HepG2 (cell line): ENCODE measurements around the gene MCF2L. TPM values are rescaled to one million over a fixed set of nuclear protein-coding genes. Genes with fewer than 3 reads are reported as not detected.
A peak's percentile ranks its signal among the peaks of the same experiment; 100 is the strongest.

Experiments
- ATAC-seq: fragments of 200-7000 bp; cut with Tn5 transposase; 3 replicates; pipeline ENCODE4 v1.9.1; 2020; ENCODE audit warnings: mild to moderate bottlenecking, moderate library complexity
- BruUV-seq: library from RNA; stranded (reverse); fragments of 400-500 nt; replicated peaks from 2 replicates; lab custom pipeline; 2021; lab: Mats Ljungman, UMichigan
- CTCF ChIA-PET: fragments of 300-600 bp; formaldehyde crosslinking; extraction: SDS; loops from one replicate; lab custom pipeline; 2021; ENCODE audit warnings: low total read pairs, inconsistent platforms, low intra/inter-chr PET ratio; lab: Yijun Ruan, JAX
- POLR2A ChIA-PET: fragments of 350-600 bp; sonication (Branson Sonifier 250); formaldehyde crosslinking; loops from one replicate; lab custom pipeline; 2020; ENCODE audit warnings: antibody characterized with exemption, inconsistent platforms; lab: Yijun Ruan, JAX
- DNase-seq: peaks from one replicate; pipeline ENCODE4 v3.0.0-alpha.2; 2015; ENCODE audit warnings: low spot score
- FAIRE-seq: peaks from 3 replicates; lab custom pipeline; 2011; peaks lifted over from hg19 to GRCh38; lab: Jason Lieb, UNC
- H2AFZ ChIP-seq: one replicate; pipeline ENCODE4 v1.6.1; 2011; ENCODE audit warnings: low read length, inconsistent platforms
- H3K27ac ChIP-seq: fragments of 300-600 bp; 3 replicates; pipeline ENCODE4 v1.8.0; 2011; ENCODE audit warnings: mixed run types, mild to moderate bottlenecking, mixed read lengths, low read length, inconsistent platforms; ENCODE audit not compliant: insufficient read depth; ENCODE audit errors: extremely low read length
- H3K27me3 ChIP-seq, 2 experiments: fragments of 200-600 bp in 1 of 2; 2 replicates in 1 of 2; 3 replicates in 1 of 2; pipeline versions ENCODE4 v1.6.0 to v1.8.0; 2011; ENCODE audit warnings: low read length in 2 of 2, mild to moderate bottlenecking in 2 of 2, moderate library complexity in 2 of 2, inconsistent platforms in 1 of 2; ENCODE audit not compliant: insufficient read depth in 2 of 2, control insufficient read depth in 1 of 2
- H3K36me3 ChIP-seq, 2 experiments: fragments of 200-600 bp in 1 of 2; replicated peaks in 1 of 2; 2 replicates in 1 of 2; 3 replicates in 1 of 2; pipeline versions ENCODE4 v1.5.1 to v1.8.0; 2011; ENCODE audit warnings: low read length in 2 of 2, inconsistent platforms in 1 of 2; ENCODE audit not compliant: insufficient read depth in 2 of 2, control insufficient read depth in 1 of 2
- H3K4me1 ChIP-seq: 2 replicates; pipeline ENCODE4 v1.5.1; 2012; ENCODE audit warnings: low read length, inconsistent platforms; ENCODE audit not compliant: insufficient read depth
- H3K4me2 ChIP-seq: 2 replicates; pipeline ENCODE4 v1.6.0; 2011; ENCODE audit warnings: low read depth, low read length, inconsistent platforms
- H3K4me3 ChIP-seq, 3 experiments: fragments of 200-600 bp in 1 of 3; sonication (generic), shearing (Covaris generic) in 1 of 3; replicated peaks in 1 of 3; 2 replicates each; pipeline ENCODE4 v1.5.1; 2011 to 2016; ENCODE audit warnings: low read length in 3 of 3, inconsistent platforms in 2 of 3, low read depth in 2 of 3, mild to moderate bottlenecking in 2 of 3, control low read depth in 1 of 3, mixed read lengths in 1 of 3; ENCODE audit not compliant: insufficient read depth in 1 of 3
- H3K79me2 ChIP-seq: one replicate; pipeline ENCODE4 v1.6.1; 2011; ENCODE audit warnings: low read length, inconsistent platforms; ENCODE audit not compliant: insufficient read depth
- H3K9ac ChIP-seq: 2 replicates; pipeline ENCODE4 v1.6.0; 2011; ENCODE audit warnings: mild to moderate bottlenecking, low read depth, low read length, inconsistent platforms; ENCODE audit not compliant: insufficient read depth
- H3K9me3 ChIP-seq: 2 replicates; pipeline ENCODE4 v1.5.1; 2012; ENCODE audit warnings: mild to moderate bottlenecking, low read length
- H4K20me1 ChIP-seq: 2 replicates; pipeline ENCODE4 v1.6.0; 2011; ENCODE audit warnings: inconsistent platforms, mild to moderate bottlenecking, low read length, moderate library complexity; ENCODE audit not compliant: insufficient read depth
- AKAP8 ChIP-seq: sonication (generic); formaldehyde crosslinking; IDR thresholded peaks from 2 replicates; pipeline ENCODE4 v1.5.1; 2020; ENCODE audit warnings: mild to moderate bottlenecking, missing genetic modification reagents
- ATF1 ChIP-seq: IDR thresholded peaks from 2 replicates; pipeline ENCODE4 v1.6.1; 2016; ENCODE audit warnings: mild to moderate bottlenecking, control low read depth
- CBX1 ChIP-seq: IDR thresholded peaks from one replicate; pipeline ENCODE4 v1.6.1; 2016; ENCODE audit warnings: antibody characterized with exemption, low read depth
- CCAR2 ChIP-seq: fragments of 200-400 bp; formaldehyde crosslinking; optimal IDR thresholded peaks from 2 replicates; pipeline ENCODE3; 2018; ENCODE audit warnings: low read depth, mild to moderate bottlenecking, low read length, moderate library complexity
- FOXM1 ChIP-seq: sonication (generic); formaldehyde crosslinking; IDR thresholded peaks from 2 replicates; pipeline ENCODE4 v1.5.0; 2020; ENCODE audit warnings: missing genetic modification reagents
- HNF4A ChIP-seq: sonication (generic); formaldehyde crosslinking; IDR thresholded peaks from 2 replicates; pipeline ENCODE4 v1.4.0; 2020; ENCODE audit warnings: missing genetic modification reagents
- NCOA5 ChIP-seq: sonication (generic); formaldehyde crosslinking; IDR thresholded peaks from 2 replicates; pipeline ENCODE4 v1.4.0; 2020; ENCODE audit warnings: missing genetic modification reagents
- PCBP2 ChIP-seq: fragments of 200-400 bp; formaldehyde crosslinking; optimal IDR thresholded peaks from 2 replicates; pipeline ENCODE3; 2018; ENCODE audit warnings: low read length, low read depth; ENCODE audit not compliant: poor library complexity, severe bottlenecking
- RBFOX2 ChIP-seq: fragments of 200-400 bp; formaldehyde crosslinking; IDR thresholded peaks from 2 replicates; pipeline ENCODE4 v1.6.1; 2017; ENCODE audit warnings: low read depth, mild to moderate bottlenecking, low read length
- SRSF9 ChIP-seq: fragments of 200-400 bp; formaldehyde crosslinking; IDR thresholded peaks from 2 replicates; pipeline ENCODE4 v1.6.1; 2018; ENCODE audit warnings: borderline replicate concordance, mild to moderate bottlenecking, low read depth, low read length; ENCODE audit not compliant: insufficient read depth, poor library complexity, severe bottlenecking
- ZNF292 ChIP-seq: sonication (generic); formaldehyde crosslinking; IDR thresholded peaks from 2 replicates; pipeline ENCODE4 v1.8.1; 2022; ENCODE audit warnings: mild to moderate bottlenecking, low read depth, missing genetic modification reagents, borderline replicate concordance
- ZNF333 ChIP-seq: sonication (generic); formaldehyde crosslinking; IDR thresholded peaks from 2 replicates; pipeline ENCODE4 v1.4.0; 2020; ENCODE audit warnings: mild to moderate bottlenecking, missing genetic modification reagents, borderline replicate concordance
- ZNF451 ChIP-seq: sonication (generic); formaldehyde crosslinking; IDR thresholded peaks from 2 replicates; pipeline ENCODE4 v1.5.0; 2020; ENCODE audit warnings: mild to moderate bottlenecking, missing genetic modification reagents
- ZNF556 ChIP-seq: sonication (generic); formaldehyde crosslinking; IDR thresholded peaks from 2 replicates; pipeline ENCODE4 v1.4.0; 2020; ENCODE audit warnings: mild to moderate bottlenecking, missing genetic modification reagents, borderline replicate concordance
- WGBS: methylation state at CpG from one replicate; pipeline ENCODE4 v1.1.6; 2017; ENCODE audit warnings: low lambda C conversion rate; 5-methylcytosine and 5-hydroxymethylcytosine counted together
- in situ Hi-C: cut with HindIII; loops from 2 replicates; pipeline ENCODE4 v1.10.0; 2017; ENCODE audit warnings: low pct_unique_long_range_greater_than_20kb; ENCODE audit not compliant: extremely low pct_ligation_motif_present
- intact Hi-C: fragments of 100-400 bp; cut with micrococcal nuclease; formaldehyde crosslinking; loops from one replicate; pipeline ENCODE4 v1.10.0; 2022; ENCODE audit not compliant: unreplicated experiment
- polyA plus RNA-seq, 8 experiments: library from polyadenylated mRNA; depleted of rRNA in 3 of 8; stranded (reverse) in 7 of 8; unstranded in 1 of 8; fragments of >200 nt; fragmentation: Illumina TruSeq in 4 of 8; extraction: Trizol in 4 of 8; gene quantifications; 2 replicates each; pipeline versions ENCODE4 v1.2.1 to v1.2.3, GENCODE V29; 2011 to 2016; ENCODE audit warnings: low read depth in 4 of 8, missing spikeins in 1 of 8, mixed read lengths in 1 of 8; ENCODE audit not compliant: insufficient read depth in 1 of 8
- total RNA-seq, 5 experiments: library from RNA; depleted of rRNA; stranded (reverse); fragments of >200 nt; fragmentation: Illumina TruSeq; extraction: Trizol; gene quantifications; 2 replicates each; pipeline ENCODE4 v1.2.3, GENCODE V29; 2016; ENCODE audit warnings: low read depth in 1 of 5
- TF ChIP-seq, protein P1 (sequence below): sonication (generic); formaldehyde crosslinking; IDR thresholded peaks from 2 replicates; pipeline ENCODE4 v1.4.0; 2020; ENCODE audit warnings: missing genetic modification reagents
- TF ChIP-seq, protein P2 (sequence below): sonication (generic); formaldehyde crosslinking; IDR thresholded peaks from 2 replicates; pipeline ENCODE4 v1.8.0; 2023; ENCODE audit warnings: mild to moderate bottlenecking, missing genetic modification reagents
- TF ChIP-seq, protein P3 (sequence below): sonication (generic); formaldehyde crosslinking; IDR thresholded peaks from 2 replicates; pipeline ENCODE4 v1.4.0; 2020; ENCODE audit warnings: missing genetic modification reagents

Gene MCF2L
- total and polyA plus RNA-seq, 2 of the 13 experiments (the other 11 are each of a cell fraction or from before 2014, with no cell fraction given), result 19.4 to 28.4 TPM

DNA sequence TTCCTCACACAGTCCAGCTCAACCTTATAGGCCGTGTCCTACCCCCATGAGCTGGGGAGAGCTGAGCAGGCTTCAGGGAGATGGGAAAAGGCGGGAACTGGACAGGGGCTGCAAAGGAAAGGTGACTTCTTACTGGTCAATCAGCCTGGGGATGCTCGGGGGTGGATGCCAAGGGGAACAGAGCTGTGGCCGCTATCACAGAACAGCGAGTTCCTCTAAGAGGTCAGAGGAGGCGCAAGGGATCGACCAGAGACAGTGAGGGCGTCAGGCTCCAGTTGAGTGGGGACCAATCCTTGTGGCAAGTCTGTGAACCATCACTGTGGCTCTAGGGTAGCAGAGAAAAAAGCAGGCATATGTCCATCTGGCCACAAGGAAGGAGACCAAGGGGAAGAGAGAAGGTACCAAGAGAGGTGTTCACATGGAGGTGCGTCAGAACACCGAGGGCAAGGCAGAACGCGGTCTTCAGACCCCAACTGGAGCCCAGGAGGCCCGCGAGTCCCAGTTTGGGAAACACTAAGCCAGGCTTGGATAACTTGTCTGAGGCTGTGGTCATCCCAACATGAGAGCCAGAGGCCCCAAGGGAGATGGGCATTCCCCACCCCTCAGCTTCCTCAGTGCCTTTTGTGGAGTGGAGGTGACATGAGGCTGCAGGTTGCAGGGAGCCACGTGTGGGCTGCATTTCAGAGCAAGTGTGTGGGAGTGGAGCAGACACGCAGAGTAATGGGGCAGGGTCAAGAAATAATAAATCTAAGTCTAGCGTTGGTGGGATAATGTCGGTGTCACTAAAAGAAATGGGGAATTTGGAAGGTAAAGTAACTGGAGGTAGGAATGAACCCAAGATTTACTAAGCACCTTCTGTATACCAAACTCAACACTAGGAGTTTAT lies 157.5 kb downstream of the MCF2L start (continued):
- TF ChIP-seq, protein P1, sequence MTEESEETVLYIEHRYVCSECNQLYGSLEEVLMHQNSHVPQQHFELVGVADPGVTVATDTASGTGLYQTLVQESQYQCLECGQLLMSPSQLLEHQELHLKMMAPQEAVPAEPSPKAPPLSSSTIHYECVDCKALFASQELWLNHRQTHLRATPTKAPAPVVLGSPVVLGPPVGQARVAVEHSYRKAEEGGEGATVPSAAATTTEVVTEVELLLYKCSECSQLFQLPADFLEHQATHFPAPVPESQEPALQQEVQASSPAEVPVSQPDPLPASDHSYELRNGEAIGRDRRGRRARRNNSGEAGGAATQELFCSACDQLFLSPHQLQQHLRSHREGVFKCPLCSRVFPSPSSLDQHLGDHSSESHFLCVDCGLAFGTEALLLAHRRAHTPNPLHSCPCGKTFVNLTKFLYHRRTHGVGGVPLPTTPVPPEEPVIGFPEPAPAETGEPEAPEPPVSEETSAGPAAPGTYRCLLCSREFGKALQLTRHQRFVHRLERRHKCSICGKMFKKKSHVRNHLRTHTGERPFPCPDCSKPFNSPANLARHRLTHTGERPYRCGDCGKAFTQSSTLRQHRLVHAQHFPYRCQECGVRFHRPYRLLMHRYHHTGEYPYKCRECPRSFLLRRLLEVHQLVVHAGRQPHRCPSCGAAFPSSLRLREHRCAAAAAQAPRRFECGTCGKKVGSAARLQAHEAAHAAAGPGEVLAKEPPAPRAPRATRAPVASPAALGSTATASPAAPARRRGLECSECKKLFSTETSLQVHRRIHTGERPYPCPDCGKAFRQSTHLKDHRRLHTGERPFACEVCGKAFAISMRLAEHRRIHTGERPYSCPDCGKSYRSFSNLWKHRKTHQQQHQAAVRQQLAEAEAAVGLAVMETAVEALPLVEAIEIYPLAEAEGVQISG, result no peak
- no peak for TF ChIP-seq ATF1
- TF ChIP-seq ZNF451 (CRISPR knock-in tag), result no peak
- TF ChIP-seq, protein P2, sequence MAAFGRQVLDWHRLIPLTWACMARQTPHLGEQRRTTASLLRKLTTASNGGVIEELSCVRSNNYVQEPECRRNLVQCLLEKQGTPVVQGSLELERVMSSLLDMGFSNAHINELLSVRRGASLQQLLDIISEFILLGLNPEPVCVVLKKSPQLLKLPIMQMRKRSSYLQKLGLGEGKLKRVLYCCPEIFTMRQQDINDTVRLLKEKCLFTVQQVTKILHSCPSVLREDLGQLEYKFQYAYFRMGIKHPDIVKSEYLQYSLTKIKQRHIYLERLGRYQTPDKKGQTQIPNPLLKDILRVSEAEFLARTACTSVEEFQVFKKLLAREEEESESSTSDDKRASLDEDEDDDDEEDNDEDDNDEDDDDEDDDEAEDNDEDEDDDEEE (CRISPR knock-in tag), result no peak
- TF ChIP-seq PCBP2, result no peak
- TF ChIP-seq AKAP8 (CRISPR knock-in tag), result no peak; the same call in 1 of the 2 replicates
- TF ChIP-seq, all 625 proteins: peak for 16

DNA sequence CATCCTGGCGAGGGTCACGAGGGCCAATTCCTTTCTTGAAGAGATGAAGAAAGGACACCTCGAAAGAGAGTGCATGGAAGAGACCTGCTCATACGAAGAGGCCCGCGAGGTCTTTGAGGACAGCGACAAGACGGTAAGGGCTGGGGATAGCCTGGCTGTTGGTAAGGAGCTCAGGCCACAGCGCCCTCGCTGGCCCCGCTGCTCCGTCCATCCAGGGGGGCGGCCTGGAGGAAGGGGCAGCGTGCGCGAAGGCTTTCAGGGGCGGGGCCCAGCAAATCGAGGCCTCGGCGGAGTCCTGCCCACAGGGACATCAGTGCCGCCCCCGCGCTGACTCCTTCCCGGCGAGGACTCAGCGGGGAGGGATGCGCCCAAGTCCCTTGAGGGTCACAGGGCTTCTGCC lies 160.5 kb downstream of the MCF2L start:
- no peak overlapping the region for H3K4me3 ChIP-seq
- H3K36me3 ChIP-seq, result peaks cover 3 to 22% of the 10 kb centered on the region in 2 experiments; a peak in 4 of 5 replicates
- intact Hi-C loops (no loop called here), in situ Hi-C loops (no loop called here)
- POLR2A ChIA-PET, result no interaction called here
- no peak overlapping the region for H3K27ac ChIP-seq
- CTCF ChIA-PET, result no interaction called here
- H3K79me2 ChIP-seq, result peaks cover 9% of the 10 kb centered on the region
- H3K9me3 ChIP-seq, result no peaks in the 10 kb centered on the region
- no peak for ATAC-seq
- BruUV-seq, result no TSS peak
- 95% methylated on average over 27 of the region's 27 CpGs for WGBS
- H2AFZ ChIP-seq, result no peak overlapping the region
- no peaks in the 10 kb centered on the region; the same call in none of the 2 replicates for H4K20me1 ChIP-seq
- H3K9ac ChIP-seq, result no peak overlapping the region
- H3K27me3 ChIP-seq, result no peaks in the 10 kb centered on the region
- peaks cover 28% of the 10 kb centered on the region for H3K4me1 ChIP-seq
- no peak overlapping the region for H3K4me2 ChIP-seq
- DNase-seq, result no peak
- no peak for FAIRE-seq
- TF ChIP-seq ZNF556 (no peak), CBX1 (no peak), HNF4A (CRISPR knock-in tag) (no peak), ZNF292 (CRISPR knock-in tag) (no peak), NCOA5 (CRISPR knock-in tag) (no peak), CCAR2 (no peak), ZNF333 (no peak), RBFOX2 (peak; percentile 9; the same call in 1 of the 2 replicates), FOXM1 (CRISPR knock-in tag) (no peak), SRSF9 (no peak)
- TF ChIP-seq, protein P3, sequence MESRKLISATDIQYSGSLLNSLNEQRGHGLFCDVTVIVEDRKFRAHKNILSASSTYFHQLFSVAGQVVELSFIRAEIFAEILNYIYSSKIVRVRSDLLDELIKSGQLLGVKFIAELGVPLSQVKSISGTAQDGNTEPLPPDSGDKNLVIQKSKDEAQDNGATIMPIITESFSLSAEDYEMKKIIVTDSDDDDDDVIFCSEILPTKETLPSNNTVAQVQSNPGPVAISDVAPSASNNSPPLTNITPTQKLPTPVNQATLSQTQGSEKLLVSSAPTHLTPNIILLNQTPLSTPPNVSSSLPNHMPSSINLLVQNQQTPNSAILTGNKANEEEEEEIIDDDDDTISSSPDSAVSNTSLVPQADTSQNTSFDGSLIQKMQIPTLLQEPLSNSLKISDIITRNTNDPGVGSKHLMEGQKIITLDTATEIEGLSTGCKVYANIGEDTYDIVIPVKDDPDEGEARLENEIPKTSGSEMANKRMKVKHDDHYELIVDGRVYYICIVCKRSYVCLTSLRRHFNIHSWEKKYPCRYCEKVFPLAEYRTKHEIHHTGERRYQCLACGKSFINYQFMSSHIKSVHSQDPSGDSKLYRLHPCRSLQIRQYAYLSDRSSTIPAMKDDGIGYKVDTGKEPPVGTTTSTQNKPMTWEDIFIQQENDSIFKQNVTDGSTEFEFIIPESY, result peak; percentile 34; the same call in 1 of the 2 replicates
